B cell (primary cell): Measurements from ENCODE around the gene CHRFAM7A.
"Not testable (repeated sequence)": the region's sequence is repeated elsewhere in the genome, so short reads cannot be mapped to it uniquely, and the experiment has no call there.

Experiments used
- EZH2 ChIP-seq: IDR thresholded peaks from 2 replicates; pipeline ENCODE4 v1.6.1; 2012; ENCODE audit warnings: borderline replicate concordance, low read depth, mild to moderate bottlenecking, moderate library complexity, low read length; ENCODE audit not compliant: insufficient read depth, poor library complexity, severe bottlenecking
- TF ChIP-seq, protein P1 (sequence below): fragments of 200-600 bp; IDR thresholded peaks from one replicate; pipeline ENCODE4 v1.8.0; 2022; ENCODE audit warnings: antibody characterized with exemption, mild to moderate bottlenecking

DNA sequence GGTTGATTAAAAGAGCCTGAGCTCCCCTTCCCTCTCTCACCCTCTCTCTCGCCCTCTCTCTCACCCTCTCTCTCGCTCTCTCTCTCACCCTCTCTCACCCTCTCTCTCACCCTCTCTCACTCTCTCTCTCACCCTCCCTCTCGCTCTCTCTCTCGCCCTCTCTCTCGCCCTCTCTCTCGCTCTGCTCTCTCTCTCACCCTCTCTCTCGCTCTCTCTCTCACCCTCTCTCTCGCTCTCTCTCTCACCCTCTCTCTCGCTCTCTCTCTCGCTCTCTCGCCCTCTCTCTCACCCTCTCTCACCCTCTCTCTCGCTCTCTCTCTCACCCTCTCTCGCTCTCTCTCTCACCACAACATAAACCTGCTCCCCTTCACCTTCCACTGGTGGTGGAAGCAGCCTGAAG, 67.2 kb downstream of the CHRFAM7A start:
- TF ChIP-seq, protein P1, sequence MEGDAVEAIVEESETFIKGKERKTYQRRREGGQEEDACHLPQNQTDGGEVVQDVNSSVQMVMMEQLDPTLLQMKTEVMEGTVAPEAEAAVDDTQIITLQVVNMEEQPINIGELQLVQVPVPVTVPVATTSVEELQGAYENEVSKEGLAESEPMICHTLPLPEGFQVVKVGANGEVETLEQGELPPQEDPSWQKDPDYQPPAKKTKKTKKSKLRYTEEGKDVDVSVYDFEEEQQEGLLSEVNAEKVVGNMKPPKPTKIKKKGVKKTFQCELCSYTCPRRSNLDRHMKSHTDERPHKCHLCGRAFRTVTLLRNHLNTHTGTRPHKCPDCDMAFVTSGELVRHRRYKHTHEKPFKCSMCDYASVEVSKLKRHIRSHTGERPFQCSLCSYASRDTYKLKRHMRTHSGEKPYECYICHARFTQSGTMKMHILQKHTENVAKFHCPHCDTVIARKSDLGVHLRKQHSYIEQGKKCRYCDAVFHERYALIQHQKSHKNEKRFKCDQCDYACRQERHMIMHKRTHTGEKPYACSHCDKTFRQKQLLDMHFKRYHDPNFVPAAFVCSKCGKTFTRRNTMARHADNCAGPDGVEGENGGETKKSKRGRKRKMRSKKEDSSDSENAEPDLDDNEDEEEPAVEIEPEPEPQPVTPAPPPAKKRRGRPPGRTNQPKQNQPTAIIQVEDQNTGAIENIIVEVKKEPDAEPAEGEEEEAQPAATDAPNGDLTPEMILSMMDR: not testable (repeated sequence)
- TF ChIP-seq EZH2: not testable (repeated sequence)
